HepG2 (cell line): ENCODE data around the gene TRPM1. TPM values are rescaled to one million over a fixed set of nuclear protein-coding genes. Genes with fewer than 3 reads are reported as not detected.
A peak's percentile ranks its signal among the peaks of the same experiment; 100 is the strongest.

Source experiments
- ATAC-seq: fragments of 200-7000 bp; cut with Tn5 transposase; 3 replicates; pipeline ENCODE4 v1.9.1; 2020; ENCODE audit warnings: mild to moderate bottlenecking, moderate library complexity
- BruUV-seq: library from RNA; stranded (reverse); fragments of 400-500 nt; replicated peaks from 2 replicates; lab custom pipeline; 2021; lab: Mats Ljungman, UMichigan
- CTCF ChIA-PET: fragments of 300-600 bp; formaldehyde crosslinking; extraction: SDS; loops from one replicate; lab custom pipeline; 2021; ENCODE audit warnings: low total read pairs, inconsistent platforms, low intra/inter-chr PET ratio; lab: Yijun Ruan, JAX
- POLR2A ChIA-PET: fragments of 350-600 bp; sonication (Branson Sonifier 250); formaldehyde crosslinking; loops from one replicate; lab custom pipeline; 2020; ENCODE audit warnings: antibody characterized with exemption, inconsistent platforms; lab: Yijun Ruan, JAX
- DNase-seq: peaks from one replicate; pipeline ENCODE4 v3.0.0-alpha.2; 2015; ENCODE audit warnings: low spot score
- FAIRE-seq: peaks from 3 replicates; lab custom pipeline; 2011; peaks lifted over from hg19 to GRCh38; lab: Jason Lieb, UNC
- H2AFZ ChIP-seq: one replicate; pipeline ENCODE4 v1.6.1; 2011; ENCODE audit warnings: low read length, inconsistent platforms
- H3K27ac ChIP-seq: fragments of 300-600 bp; 3 replicates; pipeline ENCODE4 v1.8.0; 2011; ENCODE audit warnings: mixed run types, mild to moderate bottlenecking, mixed read lengths, low read length, inconsistent platforms; ENCODE audit not compliant: insufficient read depth; ENCODE audit errors: extremely low read length
- H3K27me3 ChIP-seq, 2 experiments: fragments of 200-600 bp in 1 of 2; 2 replicates in 1 of 2; 3 replicates in 1 of 2; pipeline versions ENCODE4 v1.6.0 to v1.8.0; 2011; ENCODE audit warnings: low read length in 2 of 2, mild to moderate bottlenecking in 2 of 2, moderate library complexity in 2 of 2, inconsistent platforms in 1 of 2; ENCODE audit not compliant: insufficient read depth in 2 of 2, control insufficient read depth in 1 of 2
- H3K36me3 ChIP-seq, 2 experiments: fragments of 200-600 bp in 1 of 2; replicated peaks in 1 of 2; 2 replicates in 1 of 2; 3 replicates in 1 of 2; pipeline versions ENCODE4 v1.5.1 to v1.8.0; 2011; ENCODE audit warnings: low read length in 2 of 2, inconsistent platforms in 1 of 2; ENCODE audit not compliant: insufficient read depth in 2 of 2, control insufficient read depth in 1 of 2
- H3K4me1 ChIP-seq: 2 replicates; pipeline ENCODE4 v1.5.1; 2012; ENCODE audit warnings: low read length, inconsistent platforms; ENCODE audit not compliant: insufficient read depth
- H3K4me2 ChIP-seq: 2 replicates; pipeline ENCODE4 v1.6.0; 2011; ENCODE audit warnings: low read depth, low read length, inconsistent platforms
- H3K4me3 ChIP-seq, 3 experiments: fragments of 200-600 bp in 1 of 3; sonication (generic), shearing (Covaris generic) in 1 of 3; replicated peaks in 1 of 3; 2 replicates each; pipeline ENCODE4 v1.5.1; 2011 to 2016; ENCODE audit warnings: low read length in 3 of 3, inconsistent platforms in 2 of 3, low read depth in 2 of 3, mild to moderate bottlenecking in 2 of 3, control low read depth in 1 of 3, mixed read lengths in 1 of 3; ENCODE audit not compliant: insufficient read depth in 1 of 3
- H3K79me2 ChIP-seq: one replicate; pipeline ENCODE4 v1.6.1; 2011; ENCODE audit warnings: low read length, inconsistent platforms; ENCODE audit not compliant: insufficient read depth
- H3K9ac ChIP-seq: 2 replicates; pipeline ENCODE4 v1.6.0; 2011; ENCODE audit warnings: mild to moderate bottlenecking, low read depth, low read length, inconsistent platforms; ENCODE audit not compliant: insufficient read depth
- H3K9me3 ChIP-seq: 2 replicates; pipeline ENCODE4 v1.5.1; 2012; ENCODE audit warnings: mild to moderate bottlenecking, low read length
- H4K20me1 ChIP-seq: 2 replicates; pipeline ENCODE4 v1.6.0; 2011; ENCODE audit warnings: inconsistent platforms, mild to moderate bottlenecking, low read length, moderate library complexity; ENCODE audit not compliant: insufficient read depth
- HMG20A ChIP-seq: IDR thresholded peaks from 2 replicates; pipeline ENCODE4 v1.6.1; 2016; ENCODE audit warnings: borderline replicate concordance
- LCORL ChIP-seq, 2 experiments: fragments of 450-650 bp in 1 of 2; sonication (generic) in 1 of 2; formaldehyde crosslinking in 1 of 2; IDR thresholded peaks; 2 replicates each; pipeline versions ENCODE4 v1.5.0 to v1.6.1; 2017 to 2020; ENCODE audit warnings: antibody characterized with exemption in 1 of 2, missing genetic modification reagents in 1 of 2
- NFE2L2 ChIP-seq: fragments of 150-350 bp; IDR thresholded peaks from 2 replicates; pipeline ENCODE4 v1.6.1; 2014; ENCODE audit warnings: low read length
- NR2F6 ChIP-seq, 2 experiments: IDR thresholded peaks; 2 replicates each; pipeline ENCODE4 v1.6.1; 2016; ENCODE audit warnings: antibody characterized with exemption in 1 of 2, mild to moderate bottlenecking in 1 of 2
- PHF21A ChIP-seq: sonication (generic); formaldehyde crosslinking; IDR thresholded peaks from 2 replicates; pipeline ENCODE4 v1.5.0; 2020; ENCODE audit warnings: mild to moderate bottlenecking, missing genetic modification reagents
- RARA ChIP-seq: IDR thresholded peaks from 2 replicates; pipeline ENCODE4 v1.6.1; 2016; ENCODE audit warnings: missing genetic modification reagents, missing compliant biosample characterization
- RXRB ChIP-seq: IDR thresholded peaks from 2 replicates; pipeline ENCODE4 v1.6.1; 2016; ENCODE audit warnings: borderline replicate concordance, missing genetic modification reagents, missing compliant biosample characterization
- SALL1 ChIP-seq: sonication (generic); formaldehyde crosslinking; IDR thresholded peaks from 2 replicates; pipeline ENCODE4 v1.8.0; 2022; ENCODE audit warnings: mild to moderate bottlenecking, missing genetic modification reagents
- SAP130 ChIP-seq: IDR thresholded peaks from 2 replicates; pipeline ENCODE4 v1.6.1; 2016; ENCODE audit warnings: low read depth
- SATB2 ChIP-seq: sonication (generic); formaldehyde crosslinking; IDR thresholded peaks from 2 replicates; pipeline ENCODE4 v1.5.0; 2020; ENCODE audit warnings: missing genetic modification reagents
- SMYD3 ChIP-seq: sonication (generic); formaldehyde crosslinking; IDR thresholded peaks from 2 replicates; pipeline ENCODE4 v1.8.1; 2023; ENCODE audit warnings: mild to moderate bottlenecking, missing genetic modification reagents
- TEAD3 ChIP-seq: optimal IDR thresholded peaks from 2 replicates; pipeline ENCODE3; 2016; ENCODE audit warnings: borderline replicate concordance
- ZFX ChIP-seq: sonication (generic); formaldehyde crosslinking; IDR thresholded peaks from 2 replicates; pipeline ENCODE4 v1.4.0; 2020; ENCODE audit warnings: mild to moderate bottlenecking, low read depth, missing genetic modification reagents, moderate library complexity
- ZNF292 ChIP-seq: sonication (generic); formaldehyde crosslinking; IDR thresholded peaks from 2 replicates; pipeline ENCODE4 v1.8.1; 2022; ENCODE audit warnings: mild to moderate bottlenecking, low read depth, missing genetic modification reagents, borderline replicate concordance
- WGBS: methylation state at CpG from one replicate; pipeline ENCODE4 v1.1.6; 2017; ENCODE audit warnings: low lambda C conversion rate; 5-methylcytosine and 5-hydroxymethylcytosine counted together
- in situ Hi-C: cut with HindIII; loops from 2 replicates; pipeline ENCODE4 v1.10.0; 2017; ENCODE audit warnings: low pct_unique_long_range_greater_than_20kb; ENCODE audit not compliant: extremely low pct_ligation_motif_present
- intact Hi-C: fragments of 100-400 bp; cut with micrococcal nuclease; formaldehyde crosslinking; loops from one replicate; pipeline ENCODE4 v1.10.0; 2022; ENCODE audit not compliant: unreplicated experiment
- polyA plus RNA-seq, 8 experiments: library from polyadenylated mRNA; depleted of rRNA in 3 of 8; stranded (reverse) in 7 of 8; unstranded in 1 of 8; fragments of >200 nt; fragmentation: Illumina TruSeq in 4 of 8; extraction: Trizol in 4 of 8; gene quantifications; 2 replicates each; pipeline versions ENCODE4 v1.2.1 to v1.2.3, GENCODE V29; 2011 to 2016; ENCODE audit warnings: low read depth in 4 of 8, missing spikeins in 1 of 8, mixed read lengths in 1 of 8; ENCODE audit not compliant: insufficient read depth in 1 of 8
- total RNA-seq, 5 experiments: library from RNA; depleted of rRNA; stranded (reverse); fragments of >200 nt; fragmentation: Illumina TruSeq; extraction: Trizol; gene quantifications; 2 replicates each; pipeline ENCODE4 v1.2.3, GENCODE V29; 2016; ENCODE audit warnings: low read depth in 1 of 5
- TF ChIP-seq, protein P1 (sequence below): sonication (generic); formaldehyde crosslinking; IDR thresholded peaks from 2 replicates; pipeline ENCODE4 v1.8.1; 2023; ENCODE audit warnings: mild to moderate bottlenecking, inconsistent platforms, moderate library complexity, missing genetic modification reagents, borderline replicate concordance
- TF ChIP-seq, protein P2 (sequence below): sonication (generic); formaldehyde crosslinking; IDR thresholded peaks from 2 replicates; pipeline ENCODE4 v1.4.0; 2020; ENCODE audit warnings: missing genetic modification reagents, borderline replicate concordance

TRPM1 gene
- total and polyA plus RNA-seq, 2 of the 13 experiments (the other 11 are each of a cell fraction or from before 2014, with no cell fraction given) = not detected

- TF ChIP-seq, protein P1, sequence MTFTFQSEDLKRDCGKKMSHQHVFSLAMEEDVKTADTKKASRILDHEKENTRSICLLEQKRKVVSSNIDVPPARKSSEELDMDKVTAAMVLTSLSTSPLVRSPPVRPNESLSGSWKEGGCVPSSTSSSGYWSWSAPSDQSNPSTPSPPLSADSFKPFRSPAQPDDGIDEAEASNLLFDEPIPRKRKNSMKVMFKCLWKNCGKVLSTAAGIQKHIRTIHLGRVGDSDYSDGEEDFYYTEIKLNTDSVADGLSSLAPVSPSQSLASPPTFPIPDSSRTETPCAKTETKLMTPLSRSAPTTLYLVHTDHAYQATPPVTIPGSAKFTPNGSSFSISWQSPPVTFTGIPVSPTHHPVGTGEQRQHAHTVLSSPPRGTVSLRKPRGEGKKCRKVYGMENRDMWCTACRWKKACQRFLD (CRISPR knock-in tag) = no peak
Measured at GRCh38 chr15:31149088-31149505, 47.6 kb upstream of the TRPM1 start (continued).

GRCh38 chr15:31148297-31149087, 47.0 kb upstream of the TRPM1 start:
- Histone ChIP-seq H3K4me2 (peak overlapping the region; percentile 27), H3K27me3 (no peaks in the 10 kb centered on the region), H3K9me3 (no peaks in the 10 kb centered on the region), H3K79me2 (no peaks in the 10 kb centered on the region), H4K20me1 (no peaks in the 10 kb centered on the region), H3K27ac (peak overlapping the region; percentile 35), H3K9ac (peak overlapping the region; percentile 13; the same call in 1 of the 2 replicates), H2AFZ (no peak overlapping the region), H3K36me3 (no peaks in the 10 kb centered on the region), H3K4me1 (peaks cover 69% of the 10 kb centered on the region), H3K4me3 (no peak overlapping the region; a peak in 1 of 6 replicates)
- no TSS peak for BruUV-seq
- DNase-seq (peak; percentile 52), FAIRE-seq (peak; percentile 47), ATAC-seq (peak; percentile 76)
- CTCF ChIA-PET = no interaction called here
- in situ Hi-C loops = loop anchor here (25.0 kb wide), 1 partner anchor 161 kb away; the partner anchor contains the start of gene MTMR10
- 44% methylated on average over 13 of the region's 13 CpGs for WGBS
- POLR2A ChIA-PET = interaction anchor here (1.1 to 2.0 kb wide), 2 partner anchors 9 to 157 kb away, joined by 4 to 13 read pairs; partner anchors contain the start of gene MTMR10
- intact Hi-C loops = no loop called here
- TF ChIP-seq ZFX (CRISPR knock-in tag) (peak; percentile 35; the same call in 1 of the 2 replicates), SAP130 (CRISPR knock-in tag) (0 out of 2 replicates have a peak, but pooled peaks have one; percentile 22), SALL1 (peak; percentile 52), HMG20A (CRISPR knock-in tag) (peak; percentile 12; the same call in 1 of the 2 replicates), NR2F6 (IDR thresholded peaks at IDR 0.05) (no peak), NR2F6 (CRISPR knock-in tag; IDR thresholded peaks at IDR 0.05) (0 out of 2 replicates have a peak, but pooled peaks have one; percentile 17), SATB2 (CRISPR knock-in tag) (no peak), NFE2L2 (no peak), RARA (0 out of 2 replicates have a peak, but pooled peaks have one; percentile 13), PHF21A (no peak), SMYD3 (no peak), LCORL (IDR thresholded peaks at IDR 0.05) (no peak), LCORL (CRISPR knock-in tag; IDR thresholded peaks at IDR 0.05) (no peak), ZNF292 (CRISPR knock-in tag) (peak; percentile 56; the same call in 1 of the 2 replicates), RXRB (CRISPR knock-in tag) (peak; percentile 10; the same call in 1 of the 2 replicates), TEAD3 (CRISPR knock-in tag) (peak; percentile 26)
- TF ChIP-seq, protein P2, sequence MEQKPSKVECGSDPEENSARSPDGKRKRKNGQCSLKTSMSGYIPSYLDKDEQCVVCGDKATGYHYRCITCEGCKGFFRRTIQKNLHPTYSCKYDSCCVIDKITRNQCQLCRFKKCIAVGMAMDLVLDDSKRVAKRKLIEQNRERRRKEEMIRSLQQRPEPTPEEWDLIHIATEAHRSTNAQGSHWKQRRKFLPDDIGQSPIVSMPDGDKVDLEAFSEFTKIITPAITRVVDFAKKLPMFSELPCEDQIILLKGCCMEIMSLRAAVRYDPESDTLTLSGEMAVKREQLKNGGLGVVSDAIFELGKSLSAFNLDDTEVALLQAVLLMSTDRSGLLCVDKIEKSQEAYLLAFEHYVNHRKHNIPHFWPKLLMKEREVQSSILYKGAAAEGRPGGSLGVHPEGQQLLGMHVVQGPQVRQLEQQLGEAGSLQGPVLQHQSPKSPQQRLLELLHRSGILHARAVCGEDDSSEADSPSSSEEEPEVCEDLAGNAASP (CRISPR knock-in tag) = 0 out of 2 replicates have a peak, but pooled peaks have one; percentile 17
